DOHH2 (cell line): ENCODE measurements around the gene NEBL.

Source experiments
- EZH2phosphoT487 ChIP-seq: fragments of 200-600 bp; sonication (generic); IDR thresholded peaks from 2 replicates; pipeline ENCODE4 v1.6.1; 2017; ENCODE audit warnings: borderline replicate concordance, mild to moderate bottlenecking, antibody characterized with exemption, low read length, moderate library complexity, mixed read lengths
- TF ChIP-seq, protein P1 (sequence below): fragments of 200-600 bp; sonication (generic); IDR thresholded peaks from one replicate; pipeline ENCODE4 v1.5.1; 2014; ENCODE audit warnings: antibody characterized with exemption, mild to moderate bottlenecking, low read depth, low read length; ENCODE audit not compliant: poor library complexity, severe bottlenecking

DNA sequence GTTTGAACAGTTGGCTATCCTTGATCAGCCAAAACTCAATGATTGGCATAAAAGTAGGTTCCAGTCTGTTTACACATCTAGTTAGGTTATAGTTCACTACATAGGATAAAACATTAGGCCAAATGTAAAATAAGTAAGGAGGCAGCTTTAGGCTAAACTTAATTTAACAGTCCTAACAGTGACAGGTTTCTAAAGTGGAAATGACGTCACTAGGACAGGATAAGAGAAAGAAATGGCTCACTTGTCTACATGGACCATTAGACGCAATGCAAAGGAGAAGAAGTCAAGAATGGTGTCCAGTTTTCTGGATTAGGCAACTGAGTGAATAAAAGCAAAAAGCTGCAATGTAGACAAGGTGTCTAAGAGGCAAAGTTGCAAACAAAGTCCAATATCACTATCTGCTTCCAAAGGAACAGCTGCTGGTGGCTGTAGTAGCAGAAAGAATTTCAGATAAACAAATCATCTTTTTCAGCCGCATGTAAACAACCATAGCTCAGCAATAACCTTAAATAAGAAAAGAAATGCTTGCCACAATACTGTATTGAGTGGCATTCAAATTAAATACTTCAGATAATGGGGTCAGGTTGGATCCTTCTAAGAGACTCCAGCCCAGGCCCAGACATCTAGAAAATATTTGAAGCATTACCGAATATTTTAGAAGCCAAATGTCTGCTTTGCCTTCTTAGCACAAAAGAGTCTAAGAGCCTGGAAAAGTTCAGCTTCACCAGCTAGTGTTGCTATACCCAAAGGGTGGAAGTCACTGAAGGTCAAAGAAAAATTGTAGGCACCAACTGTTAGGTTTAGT, 154.2 kb downstream of the NEBL start:
- TF ChIP-seq, protein P1, sequence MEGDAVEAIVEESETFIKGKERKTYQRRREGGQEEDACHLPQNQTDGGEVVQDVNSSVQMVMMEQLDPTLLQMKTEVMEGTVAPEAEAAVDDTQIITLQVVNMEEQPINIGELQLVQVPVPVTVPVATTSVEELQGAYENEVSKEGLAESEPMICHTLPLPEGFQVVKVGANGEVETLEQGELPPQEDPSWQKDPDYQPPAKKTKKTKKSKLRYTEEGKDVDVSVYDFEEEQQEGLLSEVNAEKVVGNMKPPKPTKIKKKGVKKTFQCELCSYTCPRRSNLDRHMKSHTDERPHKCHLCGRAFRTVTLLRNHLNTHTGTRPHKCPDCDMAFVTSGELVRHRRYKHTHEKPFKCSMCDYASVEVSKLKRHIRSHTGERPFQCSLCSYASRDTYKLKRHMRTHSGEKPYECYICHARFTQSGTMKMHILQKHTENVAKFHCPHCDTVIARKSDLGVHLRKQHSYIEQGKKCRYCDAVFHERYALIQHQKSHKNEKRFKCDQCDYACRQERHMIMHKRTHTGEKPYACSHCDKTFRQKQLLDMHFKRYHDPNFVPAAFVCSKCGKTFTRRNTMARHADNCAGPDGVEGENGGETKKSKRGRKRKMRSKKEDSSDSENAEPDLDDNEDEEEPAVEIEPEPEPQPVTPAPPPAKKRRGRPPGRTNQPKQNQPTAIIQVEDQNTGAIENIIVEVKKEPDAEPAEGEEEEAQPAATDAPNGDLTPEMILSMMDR, result no peak
- no peak for TF ChIP-seq EZH2phosphoT487
